GM19452 (cell line): ENCODE data around the gene TMED5.
"Not testable (repeated sequence)": the region's sequence is repeated elsewhere in the genome, so short reads cannot be mapped to it uniquely, and the experiment has no call there.

Source experiments
- ATAC-seq: cut with Tn5 transposase; IDR thresholded peaks from one replicate; pipeline ENCODE4 v1.9.1; 2021; ENCODE audit not compliant: unreplicated experiment

The TMED5 gene

DNA sequence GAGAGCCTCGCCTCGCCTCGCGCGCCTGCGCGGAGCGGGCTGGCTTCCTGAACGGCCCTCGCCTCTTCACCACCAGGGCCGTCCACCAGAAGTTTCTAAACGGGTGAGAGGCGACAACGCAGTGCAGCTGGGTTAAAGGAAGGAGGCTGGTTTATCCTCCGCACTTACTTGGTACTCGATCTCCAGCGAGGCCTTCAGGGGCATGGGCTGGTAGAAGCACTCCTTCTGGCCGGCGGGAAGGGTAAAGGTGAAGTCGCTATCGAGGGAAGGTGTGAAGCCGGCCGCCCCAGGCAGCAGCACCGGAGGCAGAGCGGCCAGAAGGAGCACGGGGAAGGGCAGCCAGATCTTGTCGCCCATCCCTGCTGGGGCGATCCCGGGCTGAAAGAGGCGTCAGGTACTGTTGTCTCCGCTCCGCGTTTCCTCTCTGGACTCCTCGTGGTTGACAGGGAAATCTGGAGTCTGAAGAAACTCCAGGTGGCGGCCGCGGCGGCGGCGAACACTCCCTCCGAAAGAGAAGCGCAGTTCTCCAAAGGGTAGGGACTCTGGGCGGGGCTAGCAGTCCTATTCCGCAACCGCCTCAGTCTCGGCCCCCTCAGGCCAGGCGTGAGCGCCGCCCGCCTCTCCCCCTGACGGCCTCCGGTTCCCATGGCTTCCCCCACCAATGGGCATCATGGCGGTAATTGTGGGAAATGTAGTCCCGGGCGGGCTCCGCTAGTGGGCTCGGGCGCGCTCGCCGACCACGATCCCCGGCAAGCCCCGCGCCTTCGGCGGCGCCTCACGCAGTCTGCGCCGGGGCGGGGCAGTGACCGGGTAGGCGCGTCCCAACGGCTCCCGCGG, at the start of gene TMED5:
Gene TMED5, minus strand, starts transcription at position 528 of the 837 bp plus-strand sequence. Its CDS starts 171 bp downstream, at position 357.
- ATAC-seq = peak; percentile 76

DNA sequence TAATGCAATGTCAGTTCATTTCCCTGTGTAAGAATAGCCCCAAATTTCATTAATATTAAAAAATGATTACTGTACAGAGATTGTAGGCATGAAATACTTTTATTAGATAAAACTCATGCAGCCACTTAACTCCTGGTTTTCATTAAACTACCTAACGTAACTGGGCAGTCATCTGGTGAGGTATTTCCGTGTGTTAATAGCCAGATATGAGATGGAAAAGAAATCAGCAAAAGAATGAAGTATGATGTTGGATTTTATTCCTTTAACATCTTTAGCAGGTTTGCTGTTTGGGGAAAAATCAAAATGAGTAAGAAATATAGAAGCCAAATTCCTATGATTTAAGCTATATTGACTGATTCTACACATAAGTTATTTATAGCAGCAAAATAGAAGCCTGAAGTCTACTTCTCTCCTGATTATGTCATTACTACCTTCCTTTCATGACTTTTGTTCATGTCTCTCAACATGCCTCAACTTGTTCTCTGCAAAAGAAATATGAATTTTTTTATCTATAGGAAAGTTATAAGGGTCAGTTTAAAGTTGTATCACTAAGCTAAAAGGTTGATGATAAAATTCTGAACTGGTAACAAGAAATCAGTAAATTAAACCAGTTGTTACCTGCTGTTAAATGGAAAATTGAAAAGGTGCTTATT, 42.9 kb upstream of the TMED5 start:
- ATAC-seq = no peak

DNA sequence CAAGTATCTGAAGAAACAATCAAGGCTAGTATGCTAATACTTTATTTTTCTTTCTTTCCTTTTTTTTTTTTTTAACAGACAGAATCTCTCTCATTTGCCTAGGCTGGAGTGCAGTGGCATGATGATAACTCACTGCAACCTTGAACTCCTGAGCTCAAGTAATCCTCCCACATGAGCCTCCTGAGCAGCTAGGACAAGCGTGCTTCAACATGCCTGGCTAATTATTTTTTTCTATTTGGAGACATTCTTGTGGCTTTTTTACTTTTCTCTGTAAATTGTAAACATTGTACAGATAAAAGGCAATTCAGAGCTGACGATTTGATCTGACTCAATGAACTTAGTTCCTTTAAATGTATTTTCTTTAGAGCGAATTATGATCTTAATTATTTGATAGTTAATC, 41.7 kb upstream of the TMED5 start:
- ATAC-seq = no peak

DNA sequence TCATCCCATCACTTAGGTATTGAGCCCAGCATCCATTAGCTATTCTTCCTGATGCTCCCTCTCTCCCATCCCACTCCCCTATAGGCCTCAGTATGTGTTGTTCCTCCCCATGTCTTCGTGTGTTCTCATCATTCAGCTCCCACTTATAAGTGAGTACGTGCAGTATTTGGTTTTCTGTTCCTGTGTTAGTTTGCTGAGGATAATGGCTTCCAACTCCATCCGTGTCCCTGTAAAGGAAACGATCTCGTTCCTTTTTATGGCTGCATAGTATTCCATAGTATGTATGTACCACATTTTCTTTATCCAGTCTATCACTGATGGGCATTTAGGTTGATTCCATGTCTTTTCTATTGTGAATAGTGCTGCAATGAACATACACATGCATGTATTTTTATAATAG, 40.5 kb upstream of the TMED5 start:
- ATAC-seq = not testable (repeated sequence)

DNA sequence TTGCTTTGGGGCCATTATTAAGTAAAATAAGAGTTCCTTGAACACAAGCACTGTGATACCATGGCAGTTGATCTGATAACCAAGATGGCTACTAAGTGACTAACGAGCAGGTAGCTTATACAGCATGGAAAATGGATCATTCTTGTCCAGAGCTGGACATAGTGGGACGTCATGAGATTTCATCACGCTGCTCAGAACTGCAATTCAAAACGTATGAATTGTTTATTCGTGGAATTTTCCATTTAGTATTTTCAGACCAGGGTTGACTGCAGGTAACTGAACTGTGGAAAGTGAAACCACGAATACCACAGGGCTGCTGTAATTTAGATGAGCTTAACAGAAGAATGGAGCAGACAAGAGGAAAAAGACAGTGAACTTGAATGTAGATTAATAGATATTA, 39.2 kb upstream of the TMED5 start:
- ATAC-seq = peak; percentile 60

DNA sequence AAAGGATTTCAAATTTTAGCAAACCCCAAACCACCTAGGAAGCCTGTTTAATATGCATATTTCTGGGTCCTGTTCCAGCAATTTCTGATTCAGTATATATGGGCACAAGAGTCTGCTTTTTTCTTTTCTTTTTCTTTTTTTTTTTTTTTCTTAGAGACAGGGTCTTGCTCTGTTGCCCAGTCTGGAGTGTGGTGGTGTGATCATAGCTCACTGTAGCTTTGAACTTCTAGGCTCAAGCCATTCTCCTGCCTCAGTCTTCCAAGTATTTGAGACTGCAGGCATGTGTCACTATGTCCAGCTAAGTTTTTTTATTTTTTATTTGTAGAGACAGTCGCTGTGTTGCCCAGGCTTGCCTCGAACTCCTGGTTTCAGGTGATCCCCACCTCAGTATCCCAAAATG, 35.1 kb upstream of the TMED5 start:
- ATAC-seq = no peak

DNA sequence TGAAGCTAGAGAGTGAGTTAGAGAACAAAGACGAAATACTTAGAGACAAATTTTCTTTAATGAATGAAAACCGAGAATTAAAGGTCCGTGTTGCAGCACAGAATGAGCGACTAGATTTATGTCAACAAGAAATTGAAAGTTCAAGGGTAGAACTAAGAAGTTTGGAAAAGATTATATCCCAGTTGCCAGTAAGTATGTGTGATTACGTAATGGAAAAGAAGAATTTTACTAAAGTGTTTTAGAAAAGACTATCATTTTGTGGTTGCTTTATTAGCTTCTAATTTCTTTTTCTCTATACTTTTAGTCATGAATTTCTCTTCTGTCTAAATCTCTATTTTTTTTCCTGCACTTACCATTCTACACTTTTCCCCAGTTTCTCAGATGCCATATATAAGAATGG, 27.0 kb upstream of the TMED5 start:
- ATAC-seq = no peak

DNA sequence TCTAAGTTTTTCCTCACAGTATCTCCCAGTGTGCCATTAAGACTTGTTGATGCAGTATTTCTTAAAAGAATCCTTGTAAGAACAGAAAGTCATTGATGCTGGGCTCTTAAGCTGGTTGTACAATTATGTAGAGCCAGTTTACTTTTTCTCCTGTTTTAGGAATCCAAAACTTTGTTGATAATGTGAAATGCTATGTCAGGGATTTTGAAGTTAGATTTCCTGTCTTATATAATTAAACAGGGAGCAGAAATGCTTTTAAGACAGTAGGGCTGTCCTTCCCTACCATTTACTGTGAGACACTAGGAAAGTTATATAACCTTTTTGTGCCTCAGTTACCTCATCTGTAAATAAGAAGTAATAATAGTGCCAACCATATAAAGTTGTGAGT, 26.3 kb upstream of the TMED5 start:
- no peak for ATAC-seq

DNA sequence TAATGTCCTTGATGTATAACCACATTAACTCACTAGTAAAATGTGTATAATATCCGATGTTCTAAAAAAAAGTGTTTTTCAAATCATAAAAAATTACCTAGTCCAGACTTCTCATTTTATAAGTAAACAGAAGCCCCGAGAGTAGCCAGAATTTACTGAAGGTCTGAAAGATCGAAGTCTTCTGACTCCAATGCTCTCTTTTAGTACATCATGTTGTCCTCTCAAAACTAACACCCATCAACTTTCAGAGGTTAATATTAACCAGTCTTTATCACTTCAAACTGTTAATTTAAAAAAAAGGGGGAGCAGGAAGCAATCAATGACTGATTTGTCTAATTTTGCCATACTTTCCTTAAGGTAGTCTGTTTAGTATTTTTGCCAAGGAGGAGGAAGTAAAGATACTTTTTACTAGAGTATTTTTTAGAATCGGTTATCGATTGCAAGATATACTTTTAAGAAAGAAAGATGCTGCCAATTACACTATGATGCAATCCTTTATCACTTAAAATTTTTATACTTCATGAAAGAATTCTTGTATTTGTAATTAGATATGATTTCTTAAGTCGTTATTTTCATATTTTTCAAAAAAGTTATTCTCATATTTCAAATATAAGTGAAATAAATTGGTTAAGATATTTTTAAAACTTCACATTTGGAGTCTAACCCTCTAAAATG, 25.8 kb upstream of the TMED5 start:
- no peak for ATAC-seq

DNA sequence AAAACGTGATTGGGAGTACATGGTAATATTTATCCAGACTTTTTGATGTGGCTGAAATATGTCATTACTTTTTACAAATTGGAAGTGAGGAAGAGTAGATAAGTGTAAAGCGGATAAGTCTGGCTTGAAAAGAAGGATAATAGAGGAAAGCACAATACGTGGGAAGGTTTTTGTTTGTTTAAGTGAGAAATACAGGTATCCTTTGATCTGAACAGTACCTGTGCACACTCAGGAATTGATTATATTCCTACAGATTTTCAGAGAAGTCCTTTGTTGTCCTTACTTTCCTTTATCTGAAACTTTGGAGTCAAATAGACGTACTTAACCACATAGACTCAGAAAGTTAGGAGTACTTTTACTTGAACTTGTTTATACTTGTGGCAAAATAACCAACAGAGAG, 20.5 kb upstream of the TMED5 start:
- ATAC-seq = no peak

DNA sequence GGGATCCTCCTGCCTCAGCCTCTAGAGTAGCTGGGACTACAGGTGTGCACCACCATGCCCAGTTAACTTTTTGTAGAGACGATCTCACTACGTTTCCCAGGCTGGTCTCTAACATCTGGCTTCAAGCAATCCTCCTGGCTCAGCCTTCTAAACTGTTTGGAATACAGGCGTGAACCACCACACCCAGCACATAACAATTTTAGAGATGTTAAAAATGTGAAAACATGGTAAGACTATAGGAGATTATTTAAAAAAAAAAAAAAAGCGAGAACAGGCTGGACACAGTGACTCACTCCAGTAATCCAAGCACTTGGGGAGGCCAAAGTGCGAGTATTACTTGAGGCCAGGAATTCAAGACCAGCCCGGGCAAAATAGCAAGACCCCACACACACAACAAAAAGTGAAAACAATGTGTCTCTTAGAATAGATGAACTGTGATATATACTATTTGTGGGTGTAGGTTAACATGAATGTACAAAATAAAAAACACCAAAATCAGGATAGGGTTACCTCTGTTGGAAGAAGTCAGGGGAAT, 19.9 kb upstream of the TMED5 start:
- ATAC-seq = no peak

DNA sequence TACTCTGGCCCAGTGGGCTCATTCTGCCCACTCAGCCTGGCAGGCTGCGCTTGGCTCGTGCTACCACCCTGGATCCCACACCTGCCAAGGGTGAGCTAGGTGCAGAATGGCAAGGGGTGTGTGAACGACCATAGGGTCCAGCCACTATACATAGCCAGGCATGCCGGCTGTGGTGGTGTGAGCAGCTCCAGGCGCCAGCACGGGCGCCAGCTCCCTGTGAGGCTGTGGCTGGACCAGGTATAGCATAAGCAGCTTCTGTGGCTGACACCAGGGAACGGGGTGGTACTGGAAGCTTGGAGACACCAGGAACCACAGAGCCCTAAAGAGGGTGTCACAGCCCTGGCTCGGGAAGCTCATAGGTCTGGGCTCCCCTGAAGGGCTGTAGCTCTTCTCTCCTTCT, 18.9 kb upstream of the TMED5 start:
- no peak for ATAC-seq

DNA sequence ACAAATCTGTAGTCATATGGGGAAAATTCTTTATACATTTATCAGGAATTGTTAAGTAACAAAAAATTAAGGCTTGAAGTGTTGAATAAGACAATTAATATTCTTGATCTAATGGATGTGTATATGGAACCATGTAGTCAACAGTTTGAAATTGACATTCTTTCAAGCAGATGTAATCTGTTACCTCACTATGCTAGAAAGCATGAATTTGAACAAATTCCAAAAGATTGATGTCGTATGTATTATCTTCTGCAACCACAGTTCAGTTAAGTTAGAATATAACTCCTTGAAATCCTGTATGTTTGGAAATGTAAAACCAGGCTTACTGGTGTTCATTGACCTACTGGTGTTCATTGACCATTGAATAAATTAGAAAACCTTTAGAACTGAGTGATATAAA, 16.4 kb upstream of the TMED5 start:
- ATAC-seq = no peak

DNA sequence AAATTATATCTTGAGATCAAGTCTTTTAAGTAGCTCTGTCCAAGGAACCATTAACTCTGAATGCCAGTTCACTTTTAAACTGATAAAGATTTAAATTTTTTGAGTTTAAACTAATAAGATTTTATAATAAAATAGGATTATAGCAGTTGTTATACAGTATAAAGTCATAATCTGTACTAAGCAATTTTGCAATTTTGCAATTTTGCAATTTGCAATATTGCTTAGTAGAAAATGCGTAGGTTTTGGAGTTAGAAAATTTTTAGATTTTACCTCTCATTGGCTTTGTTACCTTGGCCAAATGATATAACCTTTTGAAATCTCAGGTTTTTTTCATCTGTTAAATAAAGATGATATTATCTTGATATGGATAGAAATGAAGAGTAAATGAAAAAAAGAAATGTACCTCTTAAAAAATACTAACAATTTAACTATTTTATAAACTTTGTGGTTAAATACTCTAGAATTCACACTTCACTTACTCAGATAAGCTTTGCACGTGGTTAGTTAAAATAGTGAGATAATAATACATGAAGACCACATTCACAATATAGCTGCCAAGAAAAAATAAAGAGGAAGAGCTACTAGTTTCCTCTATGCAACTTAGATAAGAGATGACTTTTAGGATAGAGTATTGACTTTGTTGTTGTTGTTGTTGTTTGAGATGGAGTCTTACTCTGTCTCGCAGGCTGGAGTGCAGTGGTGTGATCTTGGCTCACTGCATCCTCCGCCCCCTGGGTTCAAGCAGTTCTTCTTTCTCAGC, 14.2 kb upstream of the TMED5 start:
- no peak for ATAC-seq

DNA sequence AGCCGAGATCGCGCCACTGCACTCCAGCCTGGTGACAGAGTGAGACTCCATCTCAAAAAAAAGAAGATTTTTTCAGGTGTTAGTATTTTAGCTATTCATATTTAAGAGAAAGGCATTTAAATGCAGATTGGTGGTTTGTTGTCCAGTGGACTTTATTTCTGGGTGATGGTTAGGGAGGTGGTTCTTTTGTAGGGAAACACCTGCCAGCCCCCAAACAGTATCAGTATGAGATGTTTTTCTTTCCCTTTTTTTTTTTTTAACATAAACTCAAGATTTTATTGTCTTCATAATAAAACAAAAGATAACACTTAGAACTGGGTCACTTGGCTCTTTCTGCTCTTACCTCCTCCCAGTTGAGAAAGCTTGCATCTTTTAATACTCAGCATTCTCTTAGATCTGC, 10.2 kb upstream of the TMED5 start:
- no peak for ATAC-seq

DNA sequence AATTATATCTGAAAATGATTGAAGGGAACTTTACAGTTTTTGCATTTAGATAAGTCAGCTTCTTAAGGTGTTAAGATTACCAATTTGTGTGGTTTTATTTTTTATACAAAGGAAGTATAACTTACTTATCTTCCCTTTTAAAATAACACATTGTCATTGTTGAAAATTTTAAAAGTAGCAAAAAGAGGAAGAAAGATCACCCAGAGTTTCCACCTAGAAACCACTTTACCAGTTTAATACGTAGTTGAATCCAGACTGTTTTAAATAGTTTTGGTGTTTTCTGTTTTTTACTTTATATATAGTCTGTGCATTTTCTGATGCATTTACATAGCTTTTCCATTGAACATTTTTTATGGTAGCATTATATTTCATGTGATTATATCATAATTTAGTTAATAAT, 6.5 kb upstream of the TMED5 start:
- ATAC-seq = no peak

DNA sequence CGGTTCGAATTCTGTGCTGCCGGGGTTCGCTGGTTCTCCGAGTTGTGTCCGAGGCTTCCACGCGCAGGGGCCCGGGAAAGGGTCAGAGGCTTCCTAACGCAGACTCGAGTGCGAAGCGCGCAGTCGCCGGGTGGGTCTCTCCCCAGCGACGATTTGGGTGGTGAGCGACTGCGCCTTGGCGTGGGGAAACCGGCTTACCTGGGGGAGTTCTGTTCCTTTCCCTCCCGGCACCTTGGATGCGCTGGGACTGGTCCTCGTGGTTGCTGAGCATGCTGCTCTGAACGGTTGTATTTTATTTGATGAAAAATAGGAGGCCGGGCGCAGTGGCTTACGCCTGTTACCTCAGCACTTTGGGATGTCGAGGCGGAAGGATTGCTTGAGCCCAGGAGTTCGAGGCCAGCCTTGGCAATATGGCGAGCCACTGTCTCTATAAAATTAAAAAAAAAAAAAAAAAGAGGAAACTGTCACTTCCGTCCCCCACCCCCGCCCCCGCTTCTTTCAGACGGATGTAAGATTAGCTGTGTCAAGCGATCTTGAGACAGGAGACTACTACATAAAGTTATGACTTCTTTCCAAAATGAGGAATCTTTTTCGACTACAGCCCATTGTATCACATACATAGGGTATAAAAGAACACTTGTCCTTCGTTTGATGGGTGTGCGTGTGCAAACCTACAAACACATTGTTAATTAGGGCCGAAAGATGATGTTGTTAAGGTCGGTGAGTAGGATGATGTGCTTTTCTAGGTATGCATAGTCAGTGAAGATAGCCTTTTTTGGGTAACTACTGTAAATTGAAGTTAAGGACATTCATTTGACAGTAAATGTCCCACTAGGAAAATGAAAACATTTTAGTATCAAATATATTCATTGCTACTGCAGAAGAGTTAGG, 755 bp upstream of the TMED5 start, which contains the start of gene CCDC18:
Gene CCDC18, plus strand, starts transcription at position 2 of the 891 bp plus-strand sequence. CDS start 2,638 bp downstream, outside the sequence.
- ATAC-seq = peak; percentile 8

DNA sequence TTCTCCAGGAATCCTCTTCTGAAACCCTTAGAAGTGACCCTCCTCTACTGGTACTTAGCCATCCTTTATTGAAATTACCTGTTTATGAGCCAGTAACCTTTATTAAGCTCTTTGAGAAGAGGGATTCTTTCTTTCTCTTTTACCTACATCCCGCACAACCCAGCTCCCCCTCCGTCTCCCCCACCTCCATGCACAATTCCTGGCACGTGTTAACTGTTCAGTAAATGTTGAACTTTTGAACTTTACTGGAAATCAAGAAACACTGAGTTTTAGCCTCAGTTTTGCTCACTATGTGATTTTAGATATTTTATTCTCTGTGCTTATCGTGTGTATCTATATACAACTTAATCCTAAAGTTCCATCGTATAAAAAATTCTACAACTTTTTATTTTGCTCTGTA, 1.8 kb downstream of the TMED5 start:
- ATAC-seq = no peak

DNA sequence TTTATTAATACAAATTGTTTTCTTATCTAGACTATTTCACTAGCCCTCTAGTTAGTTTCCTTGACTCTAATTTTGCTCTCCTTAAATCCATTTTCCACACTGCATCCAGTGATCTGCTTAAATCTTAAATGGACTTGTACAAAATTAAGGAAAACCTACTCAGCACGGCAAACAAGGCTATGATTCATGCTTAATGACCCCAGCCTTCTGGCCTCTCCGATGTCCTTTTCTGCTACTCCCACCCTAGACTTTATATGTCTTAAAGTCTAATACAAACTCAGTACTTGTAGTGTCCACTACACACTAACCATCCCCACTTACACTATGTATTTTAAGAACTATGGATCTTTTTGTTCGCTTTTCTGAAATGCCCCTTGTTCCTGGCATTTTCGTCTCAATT, 2.2 kb downstream of the TMED5 start:
- ATAC-seq = no peak

DNA sequence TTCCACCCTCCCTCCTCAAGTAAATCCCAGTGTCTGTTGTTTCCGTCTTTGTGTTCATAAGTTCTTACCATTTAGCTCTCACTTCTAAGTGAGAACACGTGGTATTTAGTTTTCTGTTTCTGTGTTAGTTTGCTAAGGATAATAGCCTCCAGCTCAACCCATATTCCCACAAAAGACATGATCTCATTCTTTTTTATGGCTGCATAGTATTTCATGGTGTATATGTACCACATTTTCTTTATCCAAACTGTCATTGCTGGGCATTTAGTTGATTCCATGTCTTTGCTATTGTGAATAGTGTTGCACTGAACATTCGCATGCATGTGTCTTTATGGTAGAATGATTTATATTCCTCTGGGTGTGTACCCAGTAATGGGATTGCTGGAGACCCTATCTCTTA, 5.6 kb downstream of the TMED5 start:
- not testable (repeated sequence) for ATAC-seq
